H1 (cell line): ENCODE data around the gene HSD17B13. TPM values are rescaled to one million over a fixed set of nuclear protein-coding genes. Genes with fewer than 3 reads are reported as not detected.

ENCODE experiments used
- CHD7 ChIP-seq: fragments of 300-600 bp; sonication (generic); IDR thresholded peaks from 2 replicates; pipeline ENCODE4 v1.7.1; 2012; ENCODE audit warnings: low read length, moderate library complexity, mild to moderate bottlenecking, inconsistent platforms; ENCODE audit not compliant: insufficient replicate concordance
- RAD21 ChIP-seq, 2 experiments: IDR thresholded peaks in 1 of 2; conservative IDR thresholded peaks in 1 of 2; 2 replicates each; pipeline ENCODE4 v1.6.1; 2011; ENCODE audit warnings: low read depth in 2 of 2, low read length in 2 of 2, improper control_type of control experiment in 1 of 2, inconsistent platforms in 1 of 2, mild to moderate bottlenecking in 1 of 2, moderate library complexity in 1 of 2
- polyA plus RNA-seq, 7 experiments: library from polyadenylated mRNA; depleted of rRNA in 3 of 7; stranded (reverse) in 5 of 7; unstranded in 2 of 7; fragments of >200 nt in 5 of 7; fragments of 200-250 nt in 2 of 7; gene quantifications; 1 replicate in 5 of 7; 2 replicates in 1 of 7; 4 replicates in 1 of 7; pipeline versions ENCODE4 v1.2.1 to v1.2.3, GENCODE V29; 2011 to 2013; ENCODE audit warnings: missing spikeins in 2 of 7, mixed read lengths in 2 of 7
- total RNA-seq: library from RNA; stranded (reverse); fragmentation: NEBNext Ultra II Directional; extraction: Animal tissue kit (Norgen Biotek cat#: 25700); gene quantifications from 2 replicates; pipeline ENCODE4 v1.2.1, GENCODE V29; 2021

HSD17B13 gene
- total and polyA plus RNA-seq, 2 of the 8 experiments (the other 6 are each of a cell fraction or from before 2014, with no cell fraction given) = 0.09 to 0.13 TPM

GRCh38 chr4:87299898-87300297 is 22.8 kb downstream of the HSD17B13 start (continued):
- no peak for TF ChIP-seq CHD7
- no peak for TF ChIP-seq RAD21 (IDR thresholded peaks at IDR 0.05 in 1 of 2, conservative IDR thresholded peaks at IDR 0.05 in 1 of 2; ENCODE audit: low read depth in 2 of 2, low read length in 2 of 2)
